ENCODE measurements around the gene HAX1.
"Not testable (repeated sequence)": the region's sequence is repeated elsewhere in the genome, so short reads cannot be mapped to it uniquely, and the experiment has no call there.

HAX1 gene

DNA sequence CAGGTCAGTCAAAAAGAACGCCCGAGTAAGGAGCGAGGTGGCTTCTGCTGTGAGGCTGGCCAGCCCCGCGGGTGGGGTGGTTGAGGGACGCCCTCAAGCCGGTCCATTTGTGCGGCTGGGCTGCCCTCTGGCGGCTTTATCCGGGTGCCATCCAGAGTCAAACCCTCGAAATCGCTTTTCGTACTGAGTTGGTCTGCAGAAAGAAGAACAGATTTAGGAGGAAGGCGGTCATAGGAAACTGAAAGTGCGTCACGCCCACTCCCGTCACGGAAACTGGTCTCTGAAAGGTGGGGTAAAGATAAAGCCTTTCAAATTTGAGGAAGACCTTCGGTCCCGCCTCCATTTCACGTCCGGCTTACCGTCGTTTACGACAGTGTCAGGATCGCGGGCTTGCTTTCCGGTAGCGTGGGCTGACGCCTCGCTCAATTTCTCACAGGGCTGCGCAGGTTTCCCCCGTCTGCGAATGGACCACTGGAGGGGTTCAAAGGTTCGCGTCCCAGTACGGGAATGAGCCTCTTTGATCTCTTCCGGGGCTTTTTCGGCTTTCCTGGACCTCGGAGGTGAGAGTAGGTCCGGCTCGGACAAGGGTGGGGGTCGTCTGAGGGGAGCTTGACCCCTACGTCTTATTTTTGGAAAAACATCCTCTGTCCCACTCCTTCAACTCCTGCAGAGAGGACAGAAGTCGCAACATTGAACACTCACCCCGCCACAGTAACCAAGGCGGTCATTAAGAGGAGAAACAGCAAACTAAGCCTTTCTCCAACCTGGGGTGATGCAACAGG, at the start of gene HAX1:
Gene HAX1 (plus strand): TSS at position 413 of the 782 bp plus-strand sequence. CDS start 95 bp downstream, at position 508.
- peak within 1 kb of the TSS; percentile 98 to 99 for H3K4me3 ChIP-seq (ENCODE audit: low read length in 2 of 2)
- H3K27ac ChIP-seq (ENCODE audit: low read length), result peak within 1 kb of the TSS; percentile 86
- no peaks in the 10 kb centered on the region for H3K9me3 ChIP-seq (ENCODE audit: control insufficient read depth in 2 of 2, low read length in 2 of 2)
- no peaks in the 10 kb centered on the region for H3K27me3 ChIP-seq (ENCODE audit: control insufficient read depth in 1 of 2, insufficient read depth in 2 of 2, low read length in 2 of 2)
- peak within 1 kb of the TSS; percentile 99 to 100 for H3K9ac ChIP-seq (ENCODE audit: low read length in 2 of 2)
- peaks cover 13% of the 10 kb centered on the region for H3K4me1 ChIP-seq (ENCODE audit: control insufficient read depth, insufficient read depth, low read length)
- H3K36me3 ChIP-seq (ENCODE audit: control insufficient read depth in 2 of 2, insufficient read depth in 2 of 2, low read length in 2 of 2), result peaks cover 26 to 31% of the 10 kb centered on the region in 2 donors

GRCh38 chr1:154222918-154223317, 49.5 kb upstream of the HAX1 start:
- Histone ChIP-seq H3K4me3 (ENCODE audit: low read length in 2 of 2) (no peak overlapping the region), H3K9ac (ENCODE audit: low read length in 2 of 2) (no peak overlapping the region), H3K4me1 (ENCODE audit: control insufficient read depth, insufficient read depth, low read length) (peaks cover 30% of the 10 kb centered on the region), H3K9me3 (ENCODE audit: control insufficient read depth in 2 of 2, low read length in 2 of 2) (no peaks in the 10 kb centered on the region), H3K36me3 (ENCODE audit: control insufficient read depth in 2 of 2, insufficient read depth in 2 of 2, low read length in 2 of 2) (peaks cover 4 to 9% of the 10 kb centered on the region in 2 donors), H3K27ac (ENCODE audit: low read length) (no peak overlapping the region), H3K27me3 (ENCODE audit: control insufficient read depth in 1 of 2, insufficient read depth in 2 of 2, low read length in 2 of 2) (no peaks in the 10 kb centered on the region)

GRCh38 chr1:154223621-154224020, 48.8 kb upstream of the HAX1 start:
- H3K27me3 ChIP-seq (ENCODE audit: control insufficient read depth in 1 of 2, insufficient read depth in 2 of 2, low read length in 2 of 2), result no peaks in the 10 kb centered on the region
- H3K36me3 ChIP-seq (ENCODE audit: control insufficient read depth in 2 of 2, insufficient read depth in 2 of 2, low read length in 2 of 2), result peaks cover 4 to 11% of the 10 kb centered on the region in 2 donors
- no peak overlapping the region for H3K4me3 ChIP-seq (ENCODE audit: low read length in 2 of 2)
- H3K9me3 ChIP-seq (ENCODE audit: control insufficient read depth in 2 of 2, low read length in 2 of 2), result no peaks in the 10 kb centered on the region
- H3K4me1 ChIP-seq (ENCODE audit: control insufficient read depth, insufficient read depth, low read length), result peaks cover 27% of the 10 kb centered on the region
- H3K9ac ChIP-seq (ENCODE audit: low read length in 2 of 2), result no peak overlapping the region
- H3K27ac ChIP-seq (ENCODE audit: low read length), result no peak overlapping the region

GRCh38 chr1:154225370-154225769, 47.1 kb upstream of the HAX1 start:
- peaks cover 8 to 23% of the 10 kb centered on the region in 2 donors for H3K36me3 ChIP-seq (ENCODE audit: control insufficient read depth in 2 of 2, insufficient read depth in 2 of 2, low read length in 2 of 2)
- no peak overlapping the region for H3K9ac ChIP-seq (ENCODE audit: low read length in 2 of 2)
- H3K4me1 ChIP-seq (ENCODE audit: control insufficient read depth, insufficient read depth, low read length), result peaks cover 15% of the 10 kb centered on the region
- no peak overlapping the region for H3K27ac ChIP-seq (ENCODE audit: low read length)
- no peaks in the 10 kb centered on the region for H3K9me3 ChIP-seq (ENCODE audit: control insufficient read depth in 2 of 2, low read length in 2 of 2)
- no peaks in the 10 kb centered on the region for H3K27me3 ChIP-seq (ENCODE audit: control insufficient read depth in 1 of 2, insufficient read depth in 2 of 2, low read length in 2 of 2)
- no peak overlapping the region for H3K4me3 ChIP-seq (ENCODE audit: low read length in 2 of 2)

DNA sequence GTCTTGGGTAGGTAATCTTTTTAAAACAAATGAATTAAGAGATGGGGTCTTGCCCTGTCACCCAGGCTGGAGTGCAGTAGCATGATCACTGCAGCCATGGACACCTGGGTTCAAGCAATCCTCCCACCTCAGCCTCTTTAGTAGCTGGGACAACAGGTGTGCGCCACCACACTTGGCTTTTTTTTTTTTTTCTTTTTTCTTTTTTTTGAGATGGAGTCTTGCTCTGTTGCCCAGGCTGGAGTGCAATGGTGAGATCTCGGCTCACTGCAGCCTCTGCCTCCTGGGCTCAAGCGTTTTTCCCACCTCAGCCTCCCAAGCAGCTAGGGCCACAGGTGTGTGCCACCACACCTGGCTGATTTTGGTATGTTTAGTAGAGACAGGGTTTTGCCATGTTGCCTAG, 41.3 kb upstream of the HAX1 start:
- not testable (repeated sequence) for H3K4me1 ChIP-seq (ENCODE audit: control insufficient read depth, insufficient read depth, low read length); H3K9ac ChIP-seq (ENCODE audit: low read length in 2 of 2); H3K27me3 ChIP-seq (ENCODE audit: control insufficient read depth in 1 of 2, insufficient read depth in 2 of 2, low read length in 2 of 2); H3K27ac ChIP-seq (ENCODE audit: low read length); H3K4me3 ChIP-seq (ENCODE audit: low read length in 2 of 2); H3K9me3 ChIP-seq (ENCODE audit: control insufficient read depth in 2 of 2, low read length in 2 of 2)
- H3K36me3 ChIP-seq (ENCODE audit: control insufficient read depth in 2 of 2, insufficient read depth in 2 of 2, low read length in 2 of 2), result peaks cover 41 to 53% of the 10 kb centered on the region in 2 donors

DNA sequence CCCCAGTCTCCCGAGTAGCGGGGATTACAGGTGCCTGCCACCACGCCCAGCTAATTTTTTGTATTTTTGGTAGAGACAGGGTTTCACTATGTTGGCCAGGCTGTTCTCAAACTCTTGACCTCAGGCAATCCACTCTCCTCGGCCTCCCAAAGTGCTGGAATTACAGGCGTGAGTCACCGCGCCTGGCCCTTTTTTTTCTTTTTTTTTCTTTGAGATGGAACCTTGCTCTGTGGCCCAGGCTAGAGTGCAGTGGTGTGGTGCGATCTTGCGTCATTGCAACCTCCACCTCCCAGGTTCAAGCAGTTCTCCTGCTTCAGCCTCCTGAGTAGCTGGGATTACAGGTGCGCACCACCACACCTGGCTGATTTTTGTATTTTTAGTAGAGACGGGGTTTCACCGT, 39.3 kb upstream of the HAX1 start:
- H3K9me3 ChIP-seq (ENCODE audit: control insufficient read depth in 2 of 2, low read length in 2 of 2); H3K27me3 ChIP-seq (ENCODE audit: control insufficient read depth in 1 of 2, insufficient read depth in 2 of 2, low read length in 2 of 2); H3K4me3 ChIP-seq (ENCODE audit: low read length in 2 of 2); H3K9ac ChIP-seq (ENCODE audit: low read length in 2 of 2); H3K4me1 ChIP-seq (ENCODE audit: control insufficient read depth, insufficient read depth, low read length); H3K27ac ChIP-seq (ENCODE audit: low read length): not testable (repeated sequence)
- peaks cover 59 to 64% of the 10 kb centered on the region in 2 donors for H3K36me3 ChIP-seq (ENCODE audit: control insufficient read depth in 2 of 2, insufficient read depth in 2 of 2, low read length in 2 of 2)

GRCh38 chr1:154236855-154237254, 35.6 kb upstream of the HAX1 start:
- no peaks in the 10 kb centered on the region for H3K9me3 ChIP-seq (ENCODE audit: control insufficient read depth in 2 of 2, low read length in 2 of 2)
- H3K9ac ChIP-seq (ENCODE audit: low read length in 2 of 2), result no peak overlapping the region
- H3K27ac ChIP-seq (ENCODE audit: low read length), result no peak overlapping the region
- H3K27me3 ChIP-seq (ENCODE audit: control insufficient read depth in 1 of 2, insufficient read depth in 2 of 2, low read length in 2 of 2), result no peaks in the 10 kb centered on the region
- no peak overlapping the region for H3K4me3 ChIP-seq (ENCODE audit: low read length in 2 of 2)
- H3K4me1 ChIP-seq (ENCODE audit: control insufficient read depth, insufficient read depth, low read length), result no peaks in the 10 kb centered on the region
- H3K36me3 ChIP-seq (ENCODE audit: control insufficient read depth in 2 of 2, insufficient read depth in 2 of 2, low read length in 2 of 2), result peaks cover 46 to 62% of the 10 kb centered on the region in 2 donors

GRCh38 chr1:154237435-154237834, 35.0 kb upstream of the HAX1 start:
- Histone ChIP-seq H3K27ac (ENCODE audit: low read length) (no peak overlapping the region), H3K36me3 (ENCODE audit: control insufficient read depth in 2 of 2, insufficient read depth in 2 of 2, low read length in 2 of 2) (peaks cover 49 to 65% of the 10 kb centered on the region in 2 donors), H3K4me1 (ENCODE audit: control insufficient read depth, insufficient read depth, low read length) (no peaks in the 10 kb centered on the region), H3K4me3 (ENCODE audit: low read length in 2 of 2) (no peak overlapping the region), H3K27me3 (ENCODE audit: control insufficient read depth in 1 of 2, insufficient read depth in 2 of 2, low read length in 2 of 2) (no peaks in the 10 kb centered on the region), H3K9me3 (ENCODE audit: control insufficient read depth in 2 of 2, low read length in 2 of 2) (no peaks in the 10 kb centered on the region), H3K9ac (ENCODE audit: low read length in 2 of 2) (no peak overlapping the region)

- H3K9me3 ChIP-seq (ENCODE audit: control insufficient read depth in 2 of 2, low read length in 2 of 2), result no peaks in the 10 kb centered on the region
- H3K4me1 ChIP-seq (ENCODE audit: control insufficient read depth, insufficient read depth, low read length), result no peaks in the 10 kb centered on the region
- peaks cover 49 to 71% of the 10 kb centered on the region in 2 donors for H3K36me3 ChIP-seq (ENCODE audit: control insufficient read depth in 2 of 2, insufficient read depth in 2 of 2, low read length in 2 of 2)
- no peaks in the 10 kb centered on the region for H3K27me3 ChIP-seq (ENCODE audit: control insufficient read depth in 1 of 2, insufficient read depth in 2 of 2, low read length in 2 of 2)
- no peak overlapping the region for H3K27ac ChIP-seq (ENCODE audit: low read length)
- H3K9ac ChIP-seq (ENCODE audit: low read length in 2 of 2), result no peak overlapping the region
- H3K4me3 ChIP-seq (ENCODE audit: low read length in 2 of 2), result no peak overlapping the region
Observed at GRCh38 chr1:154237880-154238506, 34.4 kb upstream of the HAX1 start.

DNA sequence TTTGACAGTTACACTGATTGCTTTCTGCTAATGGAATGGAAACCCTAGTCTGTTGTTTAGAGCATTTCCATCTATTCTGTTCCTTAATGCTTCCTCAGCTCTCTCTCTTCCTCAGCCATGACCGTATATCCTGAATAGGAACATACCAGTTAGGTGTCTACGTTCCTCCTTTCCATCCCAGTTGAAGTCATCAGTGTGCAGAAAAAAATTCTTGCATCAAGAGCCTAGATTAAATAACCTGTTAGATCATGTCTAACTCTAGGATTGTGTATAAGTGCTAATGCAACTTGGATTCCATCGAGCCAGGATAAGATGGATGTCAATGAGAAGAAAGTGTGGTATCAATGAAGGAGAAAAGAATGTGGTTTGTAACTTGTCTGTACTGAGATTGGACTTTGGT, 32.9 kb upstream of the HAX1 start:
- Histone ChIP-seq H3K4me1 (ENCODE audit: control insufficient read depth, insufficient read depth, low read length) (no peaks in the 10 kb centered on the region), H3K4me3 (ENCODE audit: low read length in 2 of 2) (no peak overlapping the region), H3K9me3 (ENCODE audit: control insufficient read depth in 2 of 2, low read length in 2 of 2) (no peaks in the 10 kb centered on the region), H3K27me3 (ENCODE audit: control insufficient read depth in 1 of 2, insufficient read depth in 2 of 2, low read length in 2 of 2) (no peaks in the 10 kb centered on the region), H3K9ac (ENCODE audit: low read length in 2 of 2) (no peak overlapping the region), H3K27ac (ENCODE audit: low read length) (no peak overlapping the region), H3K36me3 (ENCODE audit: control insufficient read depth in 2 of 2, insufficient read depth in 2 of 2, low read length in 2 of 2) (peaks cover 58 to 71% of the 10 kb centered on the region in 2 donors)

GRCh38 chr1:154240294-154240833, 32.1 kb upstream of the HAX1 start:
- H3K4me3 ChIP-seq (ENCODE audit: low read length in 2 of 2), result no peak overlapping the region
- H3K27ac ChIP-seq (ENCODE audit: low read length), result no peak overlapping the region
- H3K4me1 ChIP-seq (ENCODE audit: control insufficient read depth, insufficient read depth, low read length), result no peaks in the 10 kb centered on the region
- no peaks in the 10 kb centered on the region for H3K9me3 ChIP-seq (ENCODE audit: control insufficient read depth in 2 of 2, low read length in 2 of 2)
- H3K36me3 ChIP-seq (ENCODE audit: control insufficient read depth in 2 of 2, insufficient read depth in 2 of 2, low read length in 2 of 2), result peaks cover 59 to 72% of the 10 kb centered on the region in 2 donors
- no peak overlapping the region for H3K9ac ChIP-seq (ENCODE audit: low read length in 2 of 2)
- H3K27me3 ChIP-seq (ENCODE audit: control insufficient read depth in 1 of 2, insufficient read depth in 2 of 2, low read length in 2 of 2), result no peaks in the 10 kb centered on the region
